ENCODE results near the gene ATP6V0A4. TPM values are rescaled to one million over a fixed set of nuclear protein-coding genes. Genes with fewer than 3 reads are reported as not detected.
"Not testable (repeated sequence)": the region's sequence is repeated elsewhere in the genome, so short reads cannot be mapped to it uniquely, and the experiment has no call there.

The ATP6V0A4 gene
- polyA plus RNA-seq, 1 experiment = not detected

DNA sequence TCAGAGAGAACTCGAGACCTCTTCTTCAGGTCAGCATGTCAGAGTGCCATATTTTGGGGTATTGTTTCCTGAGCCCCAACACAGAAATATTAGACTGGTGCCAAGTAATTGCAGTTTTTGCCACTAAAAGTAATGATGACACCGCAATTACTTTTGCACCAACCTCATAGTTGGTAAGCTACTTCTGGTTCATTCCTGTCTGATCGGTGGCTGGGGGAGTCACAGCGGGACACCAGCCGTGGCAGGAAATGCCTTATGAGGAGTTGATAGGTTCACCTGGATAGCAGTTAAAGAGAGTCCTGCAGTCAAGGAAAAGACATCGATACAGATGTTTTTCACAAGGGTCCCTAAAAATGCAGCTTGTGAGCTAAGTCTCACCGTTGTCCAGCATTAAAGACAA, 23.9 kb upstream of the ATP6V0A4 start:
- TF ChIP-seq, protein P1, sequence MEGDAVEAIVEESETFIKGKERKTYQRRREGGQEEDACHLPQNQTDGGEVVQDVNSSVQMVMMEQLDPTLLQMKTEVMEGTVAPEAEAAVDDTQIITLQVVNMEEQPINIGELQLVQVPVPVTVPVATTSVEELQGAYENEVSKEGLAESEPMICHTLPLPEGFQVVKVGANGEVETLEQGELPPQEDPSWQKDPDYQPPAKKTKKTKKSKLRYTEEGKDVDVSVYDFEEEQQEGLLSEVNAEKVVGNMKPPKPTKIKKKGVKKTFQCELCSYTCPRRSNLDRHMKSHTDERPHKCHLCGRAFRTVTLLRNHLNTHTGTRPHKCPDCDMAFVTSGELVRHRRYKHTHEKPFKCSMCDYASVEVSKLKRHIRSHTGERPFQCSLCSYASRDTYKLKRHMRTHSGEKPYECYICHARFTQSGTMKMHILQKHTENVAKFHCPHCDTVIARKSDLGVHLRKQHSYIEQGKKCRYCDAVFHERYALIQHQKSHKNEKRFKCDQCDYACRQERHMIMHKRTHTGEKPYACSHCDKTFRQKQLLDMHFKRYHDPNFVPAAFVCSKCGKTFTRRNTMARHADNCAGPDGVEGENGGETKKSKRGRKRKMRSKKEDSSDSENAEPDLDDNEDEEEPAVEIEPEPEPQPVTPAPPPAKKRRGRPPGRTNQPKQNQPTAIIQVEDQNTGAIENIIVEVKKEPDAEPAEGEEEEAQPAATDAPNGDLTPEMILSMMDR (IDR thresholded peaks at IDR 0.05; ENCODE audit: low read depth, low read length) = no peak
- ChIA-PET CTCF (no interaction called here), POLR2A (no interaction called here)
- Histone ChIP-seq H3K27me3 (ENCODE audit: control insufficient read depth, insufficient read depth, low read length) (no peaks in the 10 kb centered on the region), H3K4me3 (ENCODE audit: low read depth, low read length) (no peak overlapping the region), H3K9me3 (ENCODE audit: control insufficient read depth, insufficient read depth, low read length) (no peaks in the 10 kb centered on the region; the same call in 1 of the 2 replicates), H3K27ac (ENCODE audit: low read depth, low read length) (no peak overlapping the region)
- DNase-seq (ENCODE audit: low read depth, low spot score) = no peak

DNA sequence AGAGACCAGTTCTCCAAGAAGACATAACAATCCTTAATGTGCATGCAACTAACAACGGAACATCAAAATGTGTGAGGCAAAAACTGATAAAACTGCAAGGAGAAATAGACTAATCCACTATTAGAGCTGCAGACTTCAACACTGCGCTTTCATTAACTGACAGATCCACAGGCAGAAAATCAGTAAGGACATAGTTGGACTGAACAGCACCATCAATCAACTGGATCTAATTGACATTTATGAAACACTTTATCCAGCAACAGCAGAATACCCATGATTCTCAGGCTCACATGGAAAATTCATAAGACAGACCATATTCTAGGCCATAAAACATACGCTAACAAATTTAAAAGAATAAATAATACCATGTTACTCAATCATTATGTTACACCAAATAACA, 21.6 kb upstream of the ATP6V0A4 start:
- ChIA-PET CTCF (no interaction called here), POLR2A (no interaction called here)
- Histone ChIP-seq H3K27ac (ENCODE audit: low read depth, low read length) (no peak overlapping the region), H3K4me3 (ENCODE audit: low read depth, low read length) (no peak overlapping the region), H3K9me3 (ENCODE audit: control insufficient read depth, insufficient read depth, low read length) (no peaks in the 10 kb centered on the region), H3K27me3 (ENCODE audit: control insufficient read depth, insufficient read depth, low read length) (no peaks in the 10 kb centered on the region)
- no peak for DNase-seq (ENCODE audit: low read depth, low spot score)
- TF ChIP-seq, protein P1 (IDR thresholded peaks at IDR 0.05; ENCODE audit: low read depth, low read length) = no peak

DNA sequence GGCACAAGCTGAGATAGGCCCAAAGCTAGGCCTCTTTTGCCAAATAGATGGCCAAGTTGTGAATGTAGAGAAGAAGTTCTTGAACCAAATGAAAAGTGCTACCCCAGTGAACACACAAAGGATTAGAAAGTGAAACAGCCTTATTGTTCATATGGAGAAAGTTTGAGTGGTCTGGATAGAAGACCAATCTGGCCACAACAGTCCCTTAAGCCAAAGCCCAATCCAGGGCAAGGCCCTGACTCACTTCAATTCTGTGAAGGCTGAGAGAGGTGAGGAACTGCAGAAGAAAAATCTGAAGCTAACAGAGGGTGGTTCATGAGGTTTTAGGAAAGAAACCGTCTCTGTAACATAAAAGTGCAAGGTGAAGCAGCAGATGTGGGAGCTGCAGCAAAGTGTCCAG, 18.7 kb upstream of the ATP6V0A4 start:
- Histone ChIP-seq H3K9me3 (ENCODE audit: control insufficient read depth, insufficient read depth, low read length) (no peaks in the 10 kb centered on the region), H3K27ac (ENCODE audit: low read depth, low read length) (no peak overlapping the region), H3K4me3 (ENCODE audit: low read depth, low read length) (no peak overlapping the region), H3K27me3 (ENCODE audit: control insufficient read depth, insufficient read depth, low read length) (no peaks in the 10 kb centered on the region)
- ChIA-PET POLR2A (no interaction called here), CTCF (no interaction called here)
- DNase-seq (ENCODE audit: low read depth, low spot score) = no peak
- TF ChIP-seq, protein P1 (IDR thresholded peaks at IDR 0.05; ENCODE audit: low read depth, low read length) = no peak

DNA sequence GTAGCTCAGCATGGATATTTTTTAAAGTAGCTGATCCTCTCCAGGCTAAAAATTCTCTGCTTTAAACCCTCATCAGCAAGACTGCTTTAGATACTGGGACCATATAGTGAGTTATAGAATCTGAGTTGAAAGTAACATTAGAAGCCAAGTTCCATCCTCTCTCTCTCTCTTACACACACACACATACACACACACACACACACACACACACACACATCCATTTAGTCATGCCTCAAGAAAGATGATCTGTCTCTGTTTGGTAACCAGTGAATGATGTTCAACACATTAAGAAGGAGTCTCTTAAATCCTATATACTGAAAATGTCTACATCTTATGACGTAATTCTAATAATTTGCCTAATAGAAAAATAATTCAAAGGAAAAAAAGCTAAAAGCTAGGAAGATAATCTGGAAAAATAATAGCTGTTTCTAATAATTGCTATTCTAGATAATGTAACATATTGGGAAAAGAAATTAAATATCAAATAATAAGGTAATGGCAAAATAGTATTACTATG, 16.9 kb upstream of the ATP6V0A4 start:
- H3K4me3 ChIP-seq (ENCODE audit: low read depth, low read length) = no peak overlapping the region
- H3K27me3 ChIP-seq (ENCODE audit: control insufficient read depth, insufficient read depth, low read length) = no peaks in the 10 kb centered on the region
- TF ChIP-seq, protein P1 (IDR thresholded peaks at IDR 0.05; ENCODE audit: low read depth, low read length) = no peak
- H3K27ac ChIP-seq (ENCODE audit: low read depth, low read length) = no peak overlapping the region
- ChIA-PET CTCF (interaction anchor here (1.3 kb wide), 1 partner anchor 76 kb away, joined by 4 read pairs; no protein-coding TSS in a partner anchor), POLR2A (no interaction called here)
- H3K9me3 ChIP-seq (ENCODE audit: control insufficient read depth, insufficient read depth, low read length) = no peaks in the 10 kb centered on the region
- no peak for DNase-seq (ENCODE audit: low read depth, low spot score)

DNA sequence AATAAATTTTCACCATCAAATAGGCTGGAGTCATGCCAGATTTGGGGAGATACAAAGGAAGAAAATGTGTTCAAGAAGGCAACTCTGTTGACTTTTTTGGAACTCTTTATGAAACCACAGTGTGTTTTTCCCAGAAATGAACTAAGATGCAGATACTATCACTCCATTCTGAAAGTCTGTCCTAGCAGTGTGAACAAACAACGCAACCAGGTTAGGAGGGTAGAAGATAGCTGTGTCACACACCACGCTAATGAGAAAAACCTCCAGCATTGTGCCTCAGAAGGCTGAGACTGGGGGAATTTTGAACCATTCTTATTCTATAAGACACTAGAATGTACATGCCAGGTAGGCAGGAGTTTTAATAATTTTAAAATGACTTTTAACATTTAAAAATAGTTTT, 15.9 kb upstream of the ATP6V0A4 start:
- no peak overlapping the region for H3K27ac ChIP-seq (ENCODE audit: low read depth, low read length)
- DNase-seq (ENCODE audit: low read depth, low spot score) = no peak
- no peak overlapping the region for H3K4me3 ChIP-seq (ENCODE audit: low read depth, low read length)
- POLR2A ChIA-PET = no interaction called here
- TF ChIP-seq, protein P1 (IDR thresholded peaks at IDR 0.05; ENCODE audit: low read depth, low read length) = no peak
- no peaks in the 10 kb centered on the region for H3K9me3 ChIP-seq (ENCODE audit: control insufficient read depth, insufficient read depth, low read length)
- H3K27me3 ChIP-seq (ENCODE audit: control insufficient read depth, insufficient read depth, low read length) = no peaks in the 10 kb centered on the region
- CTCF ChIA-PET = interaction anchor here (1.3 kb wide), 1 partner anchor 75 kb away, joined by 4 read pairs; no protein-coding TSS in a partner anchor

DNA sequence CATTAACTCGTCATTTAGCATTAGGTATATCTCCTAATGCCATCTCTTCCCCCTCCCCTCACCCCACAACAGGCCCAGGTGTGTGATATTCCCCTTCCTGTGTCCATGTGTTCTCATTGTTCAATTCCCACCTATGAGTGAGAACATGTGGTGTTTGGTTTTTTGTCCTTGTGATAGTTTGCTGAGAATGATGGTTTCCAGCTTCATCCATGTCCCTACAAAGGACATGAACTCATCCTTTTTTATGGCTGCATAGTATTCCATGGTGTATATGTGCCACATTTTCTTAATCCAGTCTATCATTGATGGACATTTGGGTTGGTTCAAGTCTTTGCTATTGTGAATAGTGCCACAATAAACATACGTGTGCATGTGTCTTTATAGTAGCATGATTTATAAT, 13.3 kb upstream of the ATP6V0A4 start:
- H3K27ac ChIP-seq (ENCODE audit: low read depth, low read length); CTCF ChIA-PET; DNase-seq (ENCODE audit: low read depth, low spot score); H3K27me3 ChIP-seq (ENCODE audit: control insufficient read depth, insufficient read depth, low read length); POLR2A ChIA-PET; H3K9me3 ChIP-seq (ENCODE audit: control insufficient read depth, insufficient read depth, low read length); H3K4me3 ChIP-seq (ENCODE audit: low read depth, low read length): not testable (repeated sequence)
